NOMO-1 treated with dmso at 0.1 percent for 144 hours (cell line): ENCODE data around the gene MELTF.

Experiments used
- DNase-seq: peaks from one replicate; lab custom pipeline; 2025; ENCODE audit not compliant: unreplicated experiment; lab: John Stamatoyannopoulos, UW

Gene MELTF

DNA sequence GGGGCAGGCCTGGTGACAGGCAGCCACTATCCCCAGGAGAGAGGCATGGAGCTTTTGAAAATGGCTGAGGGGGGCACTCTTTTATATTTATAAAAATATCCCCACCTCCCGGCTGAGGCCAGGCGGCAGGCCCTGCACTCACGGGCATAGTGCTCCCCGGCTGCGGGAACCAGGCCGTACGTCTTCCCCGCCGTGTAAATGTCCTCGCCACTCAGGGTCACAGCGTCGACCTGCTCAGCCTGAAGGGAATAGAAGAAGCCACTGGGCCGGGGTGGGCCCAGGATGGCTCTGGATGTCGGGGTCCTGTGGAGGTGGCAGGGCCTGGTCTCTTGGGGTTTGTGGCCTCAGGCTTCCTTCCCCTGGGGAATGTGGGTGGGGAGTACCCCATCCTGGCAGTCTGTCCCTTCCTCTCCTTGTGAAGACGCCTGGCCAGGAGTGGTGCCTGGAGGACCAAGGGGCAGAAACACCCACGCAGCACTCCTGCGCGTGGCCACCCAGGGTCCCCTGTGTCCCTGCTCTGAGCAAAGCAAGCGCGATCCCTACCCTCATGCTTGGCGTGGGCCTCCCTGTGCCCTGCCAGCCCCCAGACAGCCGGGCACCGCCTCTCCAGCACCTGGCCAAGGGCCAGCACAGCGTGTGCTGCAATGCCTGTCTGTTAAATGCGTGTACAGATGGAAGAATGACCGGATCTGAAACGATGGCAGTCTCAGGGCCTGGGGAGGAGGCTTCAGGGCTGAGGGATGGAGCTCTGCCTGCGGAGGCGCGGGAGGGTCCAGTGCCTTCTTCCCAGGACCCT, 18.9 kb downstream of the MELTF start:
- DNase-seq, result no peak

GRCh38 chr3:197009532-197010019, 20.0 kb downstream of the MELTF start:
- no peak for DNase-seq

GRCh38 chr3:197008436-197009209, 21.0 kb downstream of the MELTF start:
- DNase-seq, result no peak

DNA sequence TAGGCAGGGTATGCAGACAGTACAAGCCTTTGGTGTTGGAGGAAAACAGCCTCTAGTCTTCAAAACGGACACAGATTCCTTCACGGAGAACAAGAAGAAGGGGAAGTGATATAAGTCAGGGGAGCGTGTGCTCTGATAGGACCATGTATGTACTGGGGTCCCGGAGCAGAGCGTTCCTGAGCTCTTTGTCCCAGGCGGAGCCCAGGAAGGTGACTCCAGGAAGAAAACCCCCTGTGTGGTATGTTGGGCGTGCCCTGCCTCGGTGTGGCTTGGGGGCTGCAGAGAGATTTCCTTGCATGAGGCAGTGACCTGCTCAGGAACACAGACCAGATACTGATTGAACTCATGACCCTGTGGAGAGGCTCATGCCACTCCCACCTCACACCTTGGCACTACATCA, 21.7 kb downstream of the MELTF start:
- no peak for DNase-seq

DNA sequence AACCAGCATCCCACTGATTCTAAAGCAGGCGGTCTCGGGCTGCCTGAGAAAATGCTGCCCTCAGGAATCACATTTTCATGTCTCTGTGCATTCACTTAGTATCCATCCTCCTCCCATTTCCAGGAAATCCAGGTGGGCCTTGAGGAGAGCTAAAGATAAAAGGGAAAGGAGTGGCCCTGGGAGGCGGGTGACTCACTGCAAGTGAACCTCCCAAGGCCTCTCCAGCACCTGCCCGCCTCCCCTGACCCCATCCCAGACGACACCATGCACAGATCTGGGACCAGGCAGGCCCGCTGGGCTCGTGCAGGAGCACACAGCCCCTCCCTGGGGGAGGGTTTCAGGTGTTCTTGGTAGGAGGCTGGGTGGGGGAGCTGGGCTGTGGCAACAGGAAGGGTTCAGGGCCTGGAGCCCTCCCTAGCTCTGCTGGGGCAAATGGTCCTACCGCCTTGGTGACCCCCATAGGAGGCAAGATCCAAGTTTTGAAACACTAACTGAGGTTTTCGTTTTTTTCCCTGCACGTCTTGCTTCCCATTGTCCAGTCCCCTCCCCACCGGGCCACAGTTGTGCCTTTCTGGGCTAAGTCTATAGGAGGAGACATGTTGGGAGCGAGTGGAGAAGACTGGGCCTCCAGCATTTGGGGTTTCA, 22.2 kb downstream of the MELTF start:
- DNase-seq, result no peak

DNA sequence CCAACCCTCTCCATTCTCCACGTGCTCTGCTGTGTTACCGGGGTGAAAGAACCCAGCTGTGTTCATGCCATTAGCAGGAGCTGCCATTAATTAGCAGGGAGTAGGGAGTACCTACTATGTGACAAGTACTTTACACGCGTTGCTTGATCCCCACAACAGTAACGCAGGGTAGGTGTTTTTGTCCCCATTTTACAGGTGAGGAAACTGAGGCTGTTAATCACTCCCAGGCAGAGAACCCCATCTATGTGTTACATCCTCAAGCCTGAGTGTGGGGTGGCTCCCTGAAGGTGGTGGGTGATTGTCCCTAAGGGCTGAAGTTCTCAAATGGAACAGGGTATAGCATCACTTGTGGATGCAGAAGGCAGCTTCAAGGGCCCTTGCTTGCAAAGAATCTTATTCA, 22.8 kb downstream of the MELTF start:
- DNase-seq, result no peak

- DNase-seq, result no peak
Observed at GRCh38 chr3:197006446-197006845, 23.2 kb downstream of the MELTF start.

DNA sequence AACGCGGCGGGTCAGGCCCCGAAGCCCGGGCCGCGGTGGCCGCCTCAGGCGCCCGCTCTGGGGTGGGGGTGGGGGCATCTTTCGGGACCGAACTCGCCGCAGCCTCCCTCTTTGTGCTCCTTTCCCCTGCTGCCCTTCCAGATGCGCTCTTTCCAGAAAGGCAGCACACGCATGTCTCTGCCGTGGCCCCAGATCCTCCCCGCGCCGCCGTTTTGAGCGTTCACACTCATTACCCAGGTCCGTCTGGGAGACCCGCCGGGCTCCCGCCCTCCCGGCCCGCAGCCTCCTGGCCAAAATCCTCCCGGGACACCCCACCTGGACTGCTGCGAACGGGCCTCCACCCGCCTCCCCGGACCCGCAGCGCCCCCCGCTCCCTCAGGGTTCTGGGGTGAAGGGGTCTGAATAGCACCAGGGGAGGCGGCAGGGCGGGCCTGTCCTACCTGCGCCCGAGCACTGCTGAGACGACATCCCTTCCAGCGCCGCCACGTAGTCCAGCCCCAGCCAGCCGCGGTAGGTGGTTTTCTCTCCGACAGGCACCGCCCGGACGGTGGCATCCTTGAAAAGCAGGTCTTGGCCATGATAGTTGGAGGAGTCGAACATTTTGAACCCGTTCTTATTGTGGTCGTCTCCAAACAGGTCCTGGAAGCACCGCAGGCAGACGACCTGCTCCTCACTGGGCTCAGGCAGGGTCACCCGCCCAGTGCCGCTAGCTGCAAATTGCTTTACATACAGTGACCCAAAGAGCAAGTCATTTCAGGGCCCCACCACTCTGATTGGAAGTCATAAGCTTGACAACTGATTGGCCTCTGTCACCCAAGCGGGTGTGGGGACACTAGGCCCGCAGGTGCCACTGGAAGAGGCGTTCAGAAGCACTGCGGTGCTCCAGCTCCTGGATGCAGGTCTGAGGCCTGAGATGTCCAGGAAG, 25.9 kb downstream of the MELTF start:
- DNase-seq, result peak; percentile 37

GRCh38 chr3:197002701-197003454, 26.7 kb downstream of the MELTF start:
- DNase-seq, result peak; percentile 76

DNA sequence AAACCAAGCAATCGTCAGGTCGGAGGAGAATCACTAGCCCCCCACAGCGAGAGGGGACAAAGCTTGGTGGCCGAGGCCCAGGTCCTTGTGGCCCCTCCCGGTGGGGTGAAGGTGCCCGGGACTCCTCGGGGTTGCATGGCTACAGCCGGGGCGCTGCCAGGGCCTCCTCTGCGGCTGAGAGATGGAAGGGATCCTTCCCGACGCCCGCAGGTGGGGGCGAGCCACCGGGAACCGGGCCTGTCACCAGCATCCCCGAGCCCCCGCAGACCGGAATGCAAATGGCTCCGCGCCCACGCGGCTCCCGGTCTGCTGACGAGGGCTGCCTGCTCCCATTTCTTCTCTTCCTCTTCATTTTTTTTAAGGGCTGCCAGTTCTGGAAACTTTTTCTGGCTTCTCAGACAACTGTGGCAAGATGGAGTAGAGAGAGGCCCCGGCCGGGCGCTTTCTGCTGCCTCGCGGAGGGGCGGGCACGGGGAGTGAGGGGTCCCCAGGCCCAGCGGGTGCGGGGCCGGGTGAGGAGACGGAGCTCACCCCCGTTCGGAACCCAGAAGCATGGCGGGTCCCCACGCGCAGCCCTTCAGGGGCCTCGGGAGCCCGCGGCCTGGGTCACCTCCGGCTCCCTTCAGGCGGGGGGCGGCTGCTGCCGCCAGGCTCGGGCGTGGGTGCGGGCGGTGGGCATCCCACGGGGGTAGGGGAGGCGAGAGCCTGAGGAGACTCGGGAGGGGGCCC, 27.5 kb downstream of the MELTF start:
- DNase-seq, result no peak

- no peak for DNase-seq
Observed at GRCh38 chr3:197001106-197001971, 28.3 kb downstream of the MELTF start.

GRCh38 chr3:197000211-197000610, 29.4 kb downstream of the MELTF start:
- no peak for DNase-seq

DNA sequence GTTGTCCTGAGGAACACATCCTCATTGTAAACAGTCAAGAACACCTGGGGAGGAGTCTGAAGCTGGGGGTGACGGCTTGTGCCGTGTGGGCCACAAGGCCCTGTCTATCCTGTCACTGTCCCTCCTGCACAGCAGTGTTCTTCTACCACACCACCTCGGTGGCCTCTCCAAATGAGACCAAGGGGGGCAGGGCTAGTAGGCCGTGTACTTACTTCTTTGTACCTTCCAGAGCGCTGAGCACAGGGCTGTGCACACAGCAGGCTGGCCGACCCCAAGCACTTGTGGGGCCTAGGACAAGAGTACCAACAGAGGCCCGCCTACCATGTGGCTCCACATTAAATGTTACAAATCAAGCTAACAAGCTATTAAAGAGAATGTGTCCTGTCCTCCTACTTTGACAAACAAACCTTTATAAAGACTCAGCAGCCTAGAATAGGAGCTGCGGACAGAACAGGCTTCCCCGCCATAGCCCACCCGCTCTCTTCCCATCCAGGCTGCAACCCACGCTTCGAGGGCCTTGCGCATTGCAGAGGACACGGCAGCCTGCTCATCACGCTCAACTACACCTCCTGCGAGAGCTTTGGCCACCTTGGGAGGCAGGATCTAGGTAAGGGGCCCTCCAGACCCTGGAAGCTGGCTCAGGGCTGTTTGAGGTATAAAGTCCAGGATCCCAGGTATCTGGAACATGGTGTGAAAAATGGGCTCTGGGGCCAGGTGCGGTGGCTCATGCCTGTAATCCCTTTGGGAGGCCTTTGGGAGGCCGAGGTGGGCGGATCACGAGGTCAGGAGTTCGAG, 30.5 kb downstream of the MELTF start:
- DNase-seq, result no peak

GRCh38 chr3:196997311-196997710, 32.3 kb downstream of the MELTF start:
- DNase-seq, result no peak

- no peak for DNase-seq
Observed at GRCh38 chr3:196996454-196997265, 33.0 kb downstream of the MELTF start.

- no peak for DNase-seq
Observed at GRCh38 chr3:196995646-196996355, 33.8 kb downstream of the MELTF start.
